Measurements from ENCODE around the gene CEMIP. TPM values are rescaled to one million over a fixed set of nuclear protein-coding genes. Genes with fewer than 3 reads are reported as not detected.
"Not testable (repeated sequence)": the region's sequence is repeated elsewhere in the genome, so short reads cannot be mapped to it uniquely, and the experiment has no call there.

CEMIP gene
- total RNA-seq, 1 donor from 2014 or later: not detected

DNA sequence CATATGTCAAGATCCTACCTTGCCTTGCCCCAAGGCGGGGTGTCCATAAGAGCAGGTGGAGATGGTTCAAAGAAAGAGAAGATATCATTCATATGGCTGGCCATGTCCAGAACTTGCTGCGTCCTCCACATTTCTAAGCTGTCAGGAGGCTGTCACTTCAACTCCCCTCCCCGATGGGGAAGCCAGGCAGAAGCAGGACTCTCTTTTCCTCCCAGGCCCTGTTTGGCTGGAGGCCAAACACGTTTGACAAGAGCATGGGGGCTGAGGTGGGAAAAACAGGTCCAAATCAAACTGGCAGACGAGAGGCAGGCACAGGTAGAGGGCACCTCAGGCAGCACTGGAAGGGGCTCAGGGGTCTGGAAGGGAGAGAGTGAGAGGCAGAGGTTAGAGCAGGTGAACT is 172.8 kb downstream of the CEMIP start:
- H3K9me3 ChIP-seq (ENCODE audit: low read depth): no peaks in the 10 kb centered on the region
- no peak overlapping the region for H3K4me2 ChIP-seq
- TF ChIP-seq EZH2phosphoT487 (IDR thresholded peaks at IDR 0.05): no peak
- TF ChIP-seq EZH2 (IDR thresholded peaks at IDR 0.05): no peak
- TF ChIP-seq, protein P1, sequence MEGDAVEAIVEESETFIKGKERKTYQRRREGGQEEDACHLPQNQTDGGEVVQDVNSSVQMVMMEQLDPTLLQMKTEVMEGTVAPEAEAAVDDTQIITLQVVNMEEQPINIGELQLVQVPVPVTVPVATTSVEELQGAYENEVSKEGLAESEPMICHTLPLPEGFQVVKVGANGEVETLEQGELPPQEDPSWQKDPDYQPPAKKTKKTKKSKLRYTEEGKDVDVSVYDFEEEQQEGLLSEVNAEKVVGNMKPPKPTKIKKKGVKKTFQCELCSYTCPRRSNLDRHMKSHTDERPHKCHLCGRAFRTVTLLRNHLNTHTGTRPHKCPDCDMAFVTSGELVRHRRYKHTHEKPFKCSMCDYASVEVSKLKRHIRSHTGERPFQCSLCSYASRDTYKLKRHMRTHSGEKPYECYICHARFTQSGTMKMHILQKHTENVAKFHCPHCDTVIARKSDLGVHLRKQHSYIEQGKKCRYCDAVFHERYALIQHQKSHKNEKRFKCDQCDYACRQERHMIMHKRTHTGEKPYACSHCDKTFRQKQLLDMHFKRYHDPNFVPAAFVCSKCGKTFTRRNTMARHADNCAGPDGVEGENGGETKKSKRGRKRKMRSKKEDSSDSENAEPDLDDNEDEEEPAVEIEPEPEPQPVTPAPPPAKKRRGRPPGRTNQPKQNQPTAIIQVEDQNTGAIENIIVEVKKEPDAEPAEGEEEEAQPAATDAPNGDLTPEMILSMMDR (IDR thresholded peaks at IDR 0.05): no peak

DNA sequence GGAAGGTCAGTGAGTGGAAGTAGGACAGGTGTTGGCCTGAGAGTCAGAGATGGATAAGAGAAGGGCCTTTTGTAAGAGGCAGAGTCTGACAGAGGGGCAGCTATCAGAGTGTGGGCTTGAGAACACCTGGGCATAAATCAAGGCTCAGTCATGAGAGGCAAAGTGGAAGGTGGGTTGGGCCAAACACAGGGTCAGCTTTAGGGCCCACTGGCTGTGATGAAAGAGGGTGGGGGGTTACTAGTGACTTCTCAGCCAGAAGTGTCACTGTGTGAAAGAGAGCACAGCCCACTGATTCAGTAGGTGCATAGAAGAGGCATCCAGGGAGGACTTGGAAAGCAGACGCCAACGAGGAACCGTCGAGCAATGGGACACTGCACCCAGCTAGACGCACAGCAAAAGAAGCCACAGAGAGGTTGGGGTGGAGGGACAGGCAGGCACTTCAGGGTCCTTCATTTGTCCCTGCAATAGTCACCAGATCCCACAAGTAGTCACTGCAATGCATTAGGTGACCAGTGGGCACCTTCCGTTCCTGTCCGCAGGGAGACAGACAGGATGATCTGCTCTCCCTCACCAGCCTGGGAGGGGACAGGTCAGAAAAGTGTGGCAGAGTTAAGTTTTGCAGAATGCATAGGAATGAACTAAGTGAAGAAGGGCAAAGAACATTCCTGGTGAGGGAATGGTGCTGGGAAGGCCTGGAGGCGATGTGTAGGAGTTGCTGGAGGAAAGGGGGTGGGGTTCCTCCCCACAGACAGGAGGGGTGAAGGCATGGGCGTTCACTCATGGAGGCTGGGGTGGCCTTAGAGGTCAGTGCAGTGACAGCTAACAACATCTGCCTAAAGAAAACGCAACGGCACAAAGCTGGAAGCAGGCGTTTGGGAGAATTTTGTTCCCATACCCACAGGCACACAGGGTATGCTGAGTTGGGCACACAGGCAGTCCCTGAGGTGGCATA is 174.1 kb downstream of the CEMIP start:
- Histone ChIP-seq H3K27me3 (no peaks in the 10 kb centered on the region), H3F3A (ENCODE audit: low read depth) (no peaks in the 10 kb centered on the region), H3K27ac (no peak overlapping the region), H3K9me3 (ENCODE audit: low read depth) (no peaks in the 10 kb centered on the region), H3K9ac (no peak overlapping the region), H2AFZ (replicated peaks) (no peak overlapping the region), H3K79me2 (ENCODE audit: low read depth) (no peaks in the 10 kb centered on the region), H3K36me3 (no peaks in the 10 kb centered on the region), H3K4me1 (peaks cover 15% of the 10 kb centered on the region), H3K4me2 (no peak overlapping the region), H4K20me1 (ENCODE audit: low read depth) (peaks cover 5% of the 10 kb centered on the region), H3K4me3 (no peak overlapping the region)
- H3K36me3 Mint-ChIP-seq: peaks cover 13% of the 10 kb centered on the region
- H3K27ac Mint-ChIP-seq: peak overlapping the region; percentile 18
- H3K4me3 Mint-ChIP-seq: no peak overlapping the region
- H3K9me3 Mint-ChIP-seq: no peaks in the 10 kb centered on the region
- no peak for DNase-seq (ENCODE audit: low spot score)
- peaks cover 2% of the 10 kb centered on the region for H3K27me3 Mint-ChIP-seq (ENCODE audit: insufficient read depth, low read depth)
- TF ChIP-seq EZH2phosphoT487 (IDR thresholded peaks at IDR 0.05) (no peak), EZH2 (IDR thresholded peaks at IDR 0.05) (no peak)
- TF ChIP-seq, protein P1 (IDR thresholded peaks at IDR 0.05): no peak
- H3K4me1 Mint-ChIP-seq: peaks cover 32% of the 10 kb centered on the region

More for the DNA sequence above, 172.8 kb downstream of the CEMIP start:
- Mint-ChIP-seq H3K27ac (no peak overlapping the region), H3K36me3 (peaks cover 15% of the 10 kb centered on the region), H3K9me3 (no peaks in the 10 kb centered on the region), H3K27me3 (ENCODE audit: insufficient read depth, low read depth) (peaks cover 2% of the 10 kb centered on the region), H3K4me3 (no peak overlapping the region), H3K4me1 (peaks cover 30% of the 10 kb centered on the region)
- no peak for DNase-seq (ENCODE audit: low spot score)
- no peak overlapping the region for H2AFZ ChIP-seq (replicated peaks)
- no peaks in the 10 kb centered on the region for H3K36me3 ChIP-seq
- no peaks in the 10 kb centered on the region for H3K79me2 ChIP-seq (ENCODE audit: low read depth)
- no peak overlapping the region for H3K9ac ChIP-seq
- H3K27ac ChIP-seq: no peak overlapping the region
- no peak overlapping the region for H3K4me3 ChIP-seq
- no peaks in the 10 kb centered on the region for H3K27me3 ChIP-seq
- H3F3A ChIP-seq (ENCODE audit: low read depth): no peaks in the 10 kb centered on the region
- H4K20me1 ChIP-seq (ENCODE audit: low read depth): peaks cover 5% of the 10 kb centered on the region
- peaks cover 11% of the 10 kb centered on the region for H3K4me1 ChIP-seq

DNA sequence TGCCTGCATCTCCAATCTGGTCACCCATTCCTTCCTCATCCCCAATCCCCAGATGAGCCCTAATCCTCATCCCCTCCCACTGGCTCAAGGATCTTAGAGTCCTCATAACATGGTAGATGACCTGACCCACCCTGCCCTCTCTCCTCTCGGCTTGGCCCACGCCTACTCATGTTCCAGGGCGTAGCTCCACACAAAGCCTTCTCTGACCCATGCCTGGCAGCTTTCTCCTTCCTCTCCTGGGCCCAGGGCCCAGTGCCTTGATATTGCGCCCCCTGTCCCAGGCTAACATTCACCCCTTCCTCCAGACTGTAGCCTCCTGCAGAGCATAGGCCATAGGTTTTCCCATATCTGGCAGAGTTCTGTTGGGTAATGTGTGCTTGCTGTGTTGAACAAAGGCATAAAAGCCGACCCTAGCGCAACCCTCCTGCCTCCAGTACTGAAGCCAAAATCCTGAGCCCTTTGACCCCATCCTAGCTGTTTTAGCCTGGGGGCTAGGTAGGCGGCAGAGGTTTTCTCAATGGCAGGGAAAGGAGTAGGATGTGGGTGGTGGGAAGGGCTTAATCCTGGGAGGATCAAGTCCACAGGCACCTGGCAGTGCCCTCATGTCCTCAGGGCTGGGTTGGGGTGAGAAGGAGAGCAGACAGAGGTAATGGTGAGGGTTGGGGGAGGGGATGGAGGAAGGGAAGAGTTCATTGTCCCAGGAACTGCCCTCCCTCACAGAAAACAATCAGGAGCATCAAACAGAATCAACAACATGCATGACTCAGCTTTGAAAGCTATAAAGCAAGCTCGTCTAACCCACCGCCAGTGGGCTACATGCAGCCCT is 175.0 kb downstream of the CEMIP start:
- Histone ChIP-seq H3K27me3 (no peaks in the 10 kb centered on the region), H3K4me1 (peaks cover 15% of the 10 kb centered on the region), H3K4me3 (no peak overlapping the region), H3K9ac (no peak overlapping the region), H2AFZ (replicated peaks) (no peak overlapping the region), H3K79me2 (ENCODE audit: low read depth) (no peaks in the 10 kb centered on the region), H3K36me3 (no peaks in the 10 kb centered on the region), H3K4me2 (no peak overlapping the region), H4K20me1 (ENCODE audit: low read depth) (peaks cover 5% of the 10 kb centered on the region), H3K27ac (no peak overlapping the region), H3F3A (ENCODE audit: low read depth) (no peaks in the 10 kb centered on the region), H3K9me3 (ENCODE audit: low read depth) (no peaks in the 10 kb centered on the region)
- Mint-ChIP-seq H3K9me3 (peaks cover 2% of the 10 kb centered on the region), H3K4me3 (no peak overlapping the region), H3K27ac (peak overlapping the region; percentile 60), H3K4me1 (peaks cover 32% of the 10 kb centered on the region), H3K27me3 (ENCODE audit: insufficient read depth, low read depth) (peaks cover 2% of the 10 kb centered on the region), H3K36me3 (peaks cover 17% of the 10 kb centered on the region)
- TF ChIP-seq EZH2 (IDR thresholded peaks at IDR 0.05): no peak
- TF ChIP-seq, protein P1 (IDR thresholded peaks at IDR 0.05): no peak
- DNase-seq (ENCODE audit: low spot score): peak; percentile 8

DNA sequence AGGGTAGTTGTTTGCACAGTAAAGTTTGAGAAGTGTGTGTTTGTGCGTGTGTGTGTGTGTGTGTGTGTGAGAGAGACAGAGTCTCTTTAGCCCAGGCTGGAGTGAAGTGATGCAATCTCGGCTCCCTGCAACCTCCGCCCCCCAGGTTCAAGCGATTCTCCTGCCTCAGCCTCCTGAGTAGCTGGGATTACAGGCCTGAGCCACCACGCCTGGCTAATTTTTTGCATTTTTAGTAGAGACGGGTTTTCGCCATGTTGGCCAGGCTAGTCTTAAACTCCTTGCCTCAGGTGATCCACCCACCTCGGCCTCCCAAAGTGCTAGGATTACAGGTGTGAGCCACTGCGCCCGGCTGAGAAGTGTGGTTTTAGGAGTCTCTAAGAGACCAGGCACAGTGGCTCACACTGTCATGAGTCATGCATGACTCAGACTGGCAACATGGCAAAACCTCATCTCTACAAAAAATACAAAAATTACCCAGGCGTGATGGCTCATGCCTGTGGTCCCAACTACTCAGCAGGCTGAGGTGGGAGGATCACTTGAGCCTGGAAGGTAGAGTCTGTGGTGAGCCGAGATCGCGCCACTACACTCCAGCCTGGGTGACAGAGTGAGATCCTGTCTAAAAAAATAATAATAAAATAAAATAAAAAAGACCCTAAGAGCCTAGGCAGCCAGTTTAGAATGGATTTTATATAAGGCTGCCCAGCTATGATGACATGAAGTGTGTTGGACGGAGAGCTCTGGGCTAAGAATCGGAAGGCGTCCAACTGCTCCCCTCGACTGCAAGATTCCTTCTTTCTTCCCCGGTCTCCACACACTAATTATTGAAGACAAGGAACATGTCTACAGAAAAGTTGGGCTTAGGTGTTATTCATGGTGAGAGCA is 176.6 kb downstream of the CEMIP start:
- H3K36me3 ChIP-seq; H3K9me3 Mint-ChIP-seq; H3K79me2 ChIP-seq (ENCODE audit: low read depth); H3F3A ChIP-seq (ENCODE audit: low read depth); H3K27ac Mint-ChIP-seq; DNase-seq (ENCODE audit: low spot score); H3K27ac ChIP-seq; H3K9me3 ChIP-seq (ENCODE audit: low read depth); H4K20me1 ChIP-seq (ENCODE audit: low read depth); H3K4me3 ChIP-seq; H3K4me3 Mint-ChIP-seq; H3K4me2 ChIP-seq; H3K27me3 ChIP-seq; H3K9ac ChIP-seq; H3K27me3 Mint-ChIP-seq (ENCODE audit: insufficient read depth, low read depth); H2AFZ ChIP-seq (replicated peaks): not testable (repeated sequence)
- Mint-ChIP-seq H3K36me3 (peaks cover 19% of the 10 kb centered on the region), H3K4me1 (peaks cover 32% of the 10 kb centered on the region)
- H3K4me1 ChIP-seq: peaks cover 15% of the 10 kb centered on the region

All from neural progenitor cell (in vitro differentiated cells).